ENCODE results near the gene DSCAM. TPM values are rescaled to one million over a fixed set of nuclear protein-coding genes. Genes with fewer than 3 reads are reported as not detected.

Gene DSCAM
- total and polyA plus RNA-seq, 2 experiments from 2014 or later, result 0.07 TPM; not detected in 1

DNA sequence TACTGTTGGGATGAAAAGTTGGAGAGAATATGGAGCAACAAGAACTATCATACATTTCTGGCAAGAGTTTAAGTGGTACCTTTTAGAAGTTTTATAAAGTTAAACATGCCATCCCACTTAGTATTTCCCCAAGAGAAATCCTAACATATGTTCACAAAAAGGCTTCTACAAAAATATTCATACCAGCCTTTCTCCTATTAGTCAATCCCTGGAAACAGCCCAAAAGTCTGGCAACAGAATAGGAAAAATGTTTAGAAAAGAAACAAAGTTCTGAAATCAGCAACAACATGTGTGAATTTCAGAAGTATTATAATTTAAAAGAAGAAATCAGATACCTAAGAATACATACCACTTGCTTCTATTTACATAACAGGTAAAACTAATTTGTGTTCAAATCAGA lies 271.0 kb downstream of the DSCAM start:
- no peaks in the 10 kb centered on the region for H3K79me2 ChIP-seq (replicated peaks; ENCODE audit: insufficient read depth)
- H3K27me3 ChIP-seq (ENCODE audit: insufficient read depth), result no peaks in the 10 kb centered on the region
- H2AFZ ChIP-seq, result no peak overlapping the region
- DNase-seq (ENCODE audit: low spot score) (no peak), ATAC-seq (no peak)
- Mint-ChIP-seq H3K27ac (no peak overlapping the region), H3K4me3 (no peak overlapping the region), H3K9me3 (peaks cover 74% of the 10 kb centered on the region), H3K27me3 (ENCODE audit: insufficient read depth, low read depth, poor library complexity) (peaks cover 5% of the 10 kb centered on the region), H3K4me1 (peaks cover 11% of the 10 kb centered on the region; the same call in 2 of the 3 replicates), H3K36me3 (ENCODE audit: low read depth) (peaks cover 16% of the 10 kb centered on the region; the same call in 2 of the 3 replicates)
- no peaks in the 10 kb centered on the region for H3F3A ChIP-seq (replicated peaks; ENCODE audit: low read depth)
- TF ChIP-seq ZNF114 (CRISPR knock-in tag; IDR thresholded peaks at IDR 0.05), result no peak
- TF ChIP-seq, protein P1, sequence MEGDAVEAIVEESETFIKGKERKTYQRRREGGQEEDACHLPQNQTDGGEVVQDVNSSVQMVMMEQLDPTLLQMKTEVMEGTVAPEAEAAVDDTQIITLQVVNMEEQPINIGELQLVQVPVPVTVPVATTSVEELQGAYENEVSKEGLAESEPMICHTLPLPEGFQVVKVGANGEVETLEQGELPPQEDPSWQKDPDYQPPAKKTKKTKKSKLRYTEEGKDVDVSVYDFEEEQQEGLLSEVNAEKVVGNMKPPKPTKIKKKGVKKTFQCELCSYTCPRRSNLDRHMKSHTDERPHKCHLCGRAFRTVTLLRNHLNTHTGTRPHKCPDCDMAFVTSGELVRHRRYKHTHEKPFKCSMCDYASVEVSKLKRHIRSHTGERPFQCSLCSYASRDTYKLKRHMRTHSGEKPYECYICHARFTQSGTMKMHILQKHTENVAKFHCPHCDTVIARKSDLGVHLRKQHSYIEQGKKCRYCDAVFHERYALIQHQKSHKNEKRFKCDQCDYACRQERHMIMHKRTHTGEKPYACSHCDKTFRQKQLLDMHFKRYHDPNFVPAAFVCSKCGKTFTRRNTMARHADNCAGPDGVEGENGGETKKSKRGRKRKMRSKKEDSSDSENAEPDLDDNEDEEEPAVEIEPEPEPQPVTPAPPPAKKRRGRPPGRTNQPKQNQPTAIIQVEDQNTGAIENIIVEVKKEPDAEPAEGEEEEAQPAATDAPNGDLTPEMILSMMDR (conservative IDR thresholded peaks at IDR 0.05; ENCODE audit: low read depth in 2 of 2), result no peak
- TF ChIP-seq, protein P2, sequence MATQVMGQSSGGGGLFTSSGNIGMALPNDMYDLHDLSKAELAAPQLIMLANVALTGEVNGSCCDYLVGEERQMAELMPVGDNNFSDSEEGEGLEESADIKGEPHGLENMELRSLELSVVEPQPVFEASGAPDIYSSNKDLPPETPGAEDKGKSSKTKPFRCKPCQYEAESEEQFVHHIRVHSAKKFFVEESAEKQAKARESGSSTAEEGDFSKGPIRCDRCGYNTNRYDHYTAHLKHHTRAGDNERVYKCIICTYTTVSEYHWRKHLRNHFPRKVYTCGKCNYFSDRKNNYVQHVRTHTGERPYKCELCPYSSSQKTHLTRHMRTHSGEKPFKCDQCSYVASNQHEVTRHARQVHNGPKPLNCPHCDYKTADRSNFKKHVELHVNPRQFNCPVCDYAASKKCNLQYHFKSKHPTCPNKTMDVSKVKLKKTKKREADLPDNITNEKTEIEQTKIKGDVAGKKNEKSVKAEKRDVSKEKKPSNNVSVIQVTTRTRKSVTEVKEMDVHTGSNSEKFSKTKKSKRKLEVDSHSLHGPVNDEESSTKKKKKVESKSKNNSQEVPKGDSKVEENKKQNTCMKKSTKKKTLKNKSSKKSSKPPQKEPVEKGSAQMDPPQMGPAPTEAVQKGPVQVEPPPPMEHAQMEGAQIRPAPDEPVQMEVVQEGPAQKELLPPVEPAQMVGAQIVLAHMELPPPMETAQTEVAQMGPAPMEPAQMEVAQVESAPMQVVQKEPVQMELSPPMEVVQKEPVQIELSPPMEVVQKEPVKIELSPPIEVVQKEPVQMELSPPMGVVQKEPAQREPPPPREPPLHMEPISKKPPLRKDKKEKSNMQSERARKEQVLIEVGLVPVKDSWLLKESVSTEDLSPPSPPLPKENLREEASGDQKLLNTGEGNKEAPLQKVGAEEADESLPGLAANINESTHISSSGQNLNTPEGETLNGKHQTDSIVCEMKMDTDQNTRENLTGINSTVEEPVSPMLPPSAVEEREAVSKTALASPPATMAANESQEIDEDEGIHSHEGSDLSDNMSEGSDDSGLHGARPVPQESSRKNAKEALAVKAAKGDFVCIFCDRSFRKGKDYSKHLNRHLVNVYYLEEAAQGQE (IDR thresholded peaks at IDR 0.05; ENCODE audit: unreplicated experiment), result no peak
- TF ChIP-seq, protein P3, sequence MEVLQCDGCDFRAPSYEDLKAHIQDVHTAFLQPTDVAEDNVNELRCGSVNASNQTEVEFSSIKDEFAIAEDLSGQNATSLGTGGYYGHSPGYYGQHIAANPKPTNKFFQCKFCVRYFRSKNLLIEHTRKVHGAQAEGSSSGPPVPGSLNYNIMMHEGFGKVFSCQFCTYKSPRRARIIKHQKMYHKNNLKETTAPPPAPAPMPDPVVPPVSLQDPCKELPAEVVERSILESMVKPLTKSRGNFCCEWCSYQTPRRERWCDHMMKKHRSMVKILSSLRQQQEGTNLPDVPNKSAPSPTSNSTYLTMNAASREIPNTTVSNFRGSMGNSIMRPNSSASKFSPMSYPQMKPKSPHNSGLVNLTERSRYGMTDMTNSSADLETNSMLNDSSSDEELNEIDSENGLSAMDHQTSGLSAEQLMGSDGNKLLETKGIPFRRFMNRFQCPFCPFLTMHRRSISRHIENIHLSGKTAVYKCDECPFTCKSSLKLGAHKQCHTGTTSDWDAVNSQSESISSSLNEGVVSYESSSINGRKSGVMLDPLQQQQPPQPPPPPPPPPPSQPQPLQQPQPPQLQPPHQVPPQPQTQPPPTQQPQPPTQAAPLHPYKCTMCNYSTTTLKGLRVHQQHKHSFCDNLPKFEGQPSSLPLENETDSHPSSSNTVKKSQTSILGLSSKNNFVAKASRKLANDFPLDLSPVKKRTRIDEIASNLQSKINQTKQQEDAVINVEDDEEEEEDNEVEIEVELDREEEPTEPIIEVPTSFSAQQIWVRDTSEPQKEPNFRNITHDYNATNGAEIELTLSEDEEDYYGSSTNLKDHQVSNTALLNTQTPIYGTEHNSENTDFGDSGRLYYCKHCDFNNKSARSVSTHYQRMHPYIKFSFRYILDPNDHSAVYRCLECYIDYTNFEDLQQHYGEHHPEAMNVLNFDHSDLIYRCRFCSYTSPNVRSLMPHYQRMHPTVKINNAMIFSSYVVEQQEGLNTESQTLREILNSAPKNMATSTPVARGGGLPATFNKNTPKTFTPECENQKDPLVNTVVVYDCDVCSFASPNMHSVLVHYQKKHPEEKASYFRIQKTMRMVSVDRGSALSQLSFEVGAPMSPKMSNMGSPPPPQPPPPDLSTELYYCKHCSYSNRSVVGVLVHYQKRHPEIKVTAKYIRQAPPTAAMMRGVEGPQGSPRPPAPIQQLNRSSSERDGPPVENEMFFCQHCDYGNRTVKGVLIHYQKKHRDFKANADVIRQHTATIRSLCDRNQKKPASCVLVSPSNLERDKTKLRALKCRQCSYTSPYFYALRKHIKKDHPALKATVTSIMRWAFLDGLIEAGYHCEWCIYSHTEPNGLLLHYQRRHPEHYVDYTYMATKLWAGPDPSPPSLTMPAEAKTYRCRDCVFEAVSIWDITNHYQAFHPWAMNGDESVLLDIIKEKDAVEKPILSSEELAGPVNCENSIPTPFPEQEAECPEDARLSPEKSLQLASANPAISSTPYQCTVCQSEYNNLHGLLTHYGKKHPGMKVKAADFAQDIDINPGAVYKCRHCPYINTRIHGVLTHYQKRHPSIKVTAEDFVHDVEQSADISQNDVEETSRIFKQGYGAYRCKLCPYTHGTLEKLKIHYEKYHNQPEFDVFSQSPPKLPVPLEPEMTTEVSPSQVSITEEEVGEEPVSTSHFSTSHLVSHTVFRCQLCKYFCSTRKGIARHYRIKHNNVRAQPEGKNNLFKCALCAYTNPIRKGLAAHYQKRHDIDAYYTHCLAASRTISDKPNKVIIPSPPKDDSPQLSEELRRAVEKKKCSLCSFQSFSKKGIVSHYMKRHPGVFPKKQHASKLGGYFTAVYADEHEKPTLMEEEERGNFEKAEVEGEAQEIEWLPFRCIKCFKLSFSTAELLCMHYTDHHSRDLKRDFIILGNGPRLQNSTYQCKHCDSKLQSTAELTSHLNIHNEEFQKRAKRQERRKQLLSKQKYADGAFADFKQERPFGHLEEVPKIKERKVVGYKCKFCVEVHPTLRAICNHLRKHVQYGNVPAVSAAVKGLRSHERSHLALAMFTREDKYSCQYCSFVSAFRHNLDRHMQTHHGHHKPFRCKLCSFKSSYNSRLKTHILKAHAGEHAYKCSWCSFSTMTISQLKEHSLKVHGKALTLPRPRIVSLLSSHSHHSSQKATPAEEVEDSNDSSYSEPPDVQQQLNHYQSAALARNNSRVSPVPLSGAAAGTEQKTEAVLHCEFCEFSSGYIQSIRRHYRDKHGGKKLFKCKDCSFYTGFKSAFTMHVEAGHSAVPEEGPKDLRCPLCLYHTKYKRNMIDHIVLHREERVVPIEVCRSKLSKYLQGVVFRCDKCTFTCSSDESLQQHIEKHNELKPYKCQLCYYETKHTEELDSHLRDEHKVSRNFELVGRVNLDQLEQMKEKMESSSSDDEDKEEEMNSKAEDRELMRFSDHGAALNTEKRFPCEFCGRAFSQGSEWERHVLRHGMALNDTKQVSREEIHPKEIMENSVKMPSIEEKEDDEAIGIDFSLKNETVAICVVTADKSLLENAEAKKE (CRISPR knock-in tag; IDR thresholded peaks at IDR 0.05), result no peak
- TF ChIP-seq EZH2phosphoT487 (IDR thresholded peaks at IDR 0.05; ENCODE audit: unreplicated experiment), result no peak
- no peak for TF ChIP-seq NANOG (IDR thresholded peaks at IDR 0.05; ENCODE audit: borderline replicate concordance)
- TF ChIP-seq STAT1 (IDR thresholded peaks at IDR 0.05; ENCODE audit: unreplicated experiment), result no peak
- TF ChIP-seq JUNB (IDR thresholded peaks at IDR 0.05; ENCODE audit: unreplicated experiment), result no peak
- TF ChIP-seq EZH2 (IDR thresholded peaks at IDR 0.05; ENCODE audit: low read depth, unreplicated experiment), result no peak
- TF ChIP-seq POLR2AphosphoS5 (IDR thresholded peaks at IDR 0.05; ENCODE audit: low read depth), result no peak
- no peak for TF ChIP-seq CREB1 (CRISPR knock-in tag; IDR thresholded peaks at IDR 0.05; ENCODE audit: low read depth)
- TF ChIP-seq, protein P4, sequence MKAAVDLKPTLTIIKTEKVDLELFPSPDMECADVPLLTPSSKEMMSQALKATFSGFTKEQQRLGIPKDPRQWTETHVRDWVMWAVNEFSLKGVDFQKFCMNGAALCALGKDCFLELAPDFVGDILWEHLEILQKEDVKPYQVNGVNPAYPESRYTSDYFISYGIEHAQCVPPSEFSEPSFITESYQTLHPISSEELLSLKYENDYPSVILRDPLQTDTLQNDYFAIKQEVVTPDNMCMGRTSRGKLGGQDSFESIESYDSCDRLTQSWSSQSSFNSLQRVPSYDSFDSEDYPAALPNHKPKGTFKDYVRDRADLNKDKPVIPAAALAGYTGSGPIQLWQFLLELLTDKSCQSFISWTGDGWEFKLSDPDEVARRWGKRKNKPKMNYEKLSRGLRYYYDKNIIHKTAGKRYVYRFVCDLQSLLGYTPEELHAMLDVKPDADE (IDR thresholded peaks at IDR 0.05), result no peak
- TF ChIP-seq ZNF331 (CRISPR knock-in tag; IDR thresholded peaks at IDR 0.05; ENCODE audit: low read depth), result no peak
- no peaks in the 10 kb centered on the region for H3K9me2 ChIP-seq (ENCODE audit: insufficient read depth)
- no peak overlapping the region for H3K27ac ChIP-seq (ENCODE audit: low read depth)
- H3K36me3 ChIP-seq (ENCODE audit: insufficient read depth), result no peaks in the 10 kb centered on the region
- peak overlapping the region; percentile 12; the same call in 1 of the 2 replicates for H3K4me3 ChIP-seq
- H3K4me1 ChIP-seq (ENCODE audit: insufficient read depth), result peaks cover 4% of the 10 kb centered on the region; the same call in 1 of the 2 replicates
- peak overlapping the region; percentile 49; the same call in 1 of the 2 replicates for H3K4me2 ChIP-seq
- H4K20me1 ChIP-seq (replicated peaks; ENCODE audit: insufficient read depth), result no peaks in the 10 kb centered on the region

Measured in GM23338 (cell line).